ENCODE data around the gene CAPN15.
"Not testable (repeated sequence)": the region's sequence is repeated elsewhere in the genome, so short reads cannot be mapped to it uniquely, and the experiment has no call there.

The CAPN15 gene

DNA sequence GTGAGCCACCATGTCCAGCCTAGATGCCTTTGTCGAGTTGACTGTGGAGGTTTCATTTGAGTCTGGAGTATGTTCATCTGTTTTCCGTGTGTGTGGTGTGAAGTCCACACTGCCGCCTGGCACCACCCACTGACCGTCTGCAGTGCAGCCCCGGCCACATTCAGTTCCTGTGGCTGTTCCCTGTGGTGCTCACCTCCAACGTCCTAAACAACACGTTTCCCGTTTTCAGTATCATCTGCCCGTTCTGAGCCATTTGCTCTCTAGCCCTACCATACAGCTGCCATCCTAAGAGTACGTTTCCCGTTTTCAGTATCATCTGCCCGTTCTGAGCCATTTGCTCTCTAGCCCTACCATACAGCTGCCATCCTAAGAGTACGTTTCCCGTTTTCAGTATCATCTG is 20.0 kb upstream of the CAPN15 start:
- not testable (repeated sequence) for DNase-seq

DNA sequence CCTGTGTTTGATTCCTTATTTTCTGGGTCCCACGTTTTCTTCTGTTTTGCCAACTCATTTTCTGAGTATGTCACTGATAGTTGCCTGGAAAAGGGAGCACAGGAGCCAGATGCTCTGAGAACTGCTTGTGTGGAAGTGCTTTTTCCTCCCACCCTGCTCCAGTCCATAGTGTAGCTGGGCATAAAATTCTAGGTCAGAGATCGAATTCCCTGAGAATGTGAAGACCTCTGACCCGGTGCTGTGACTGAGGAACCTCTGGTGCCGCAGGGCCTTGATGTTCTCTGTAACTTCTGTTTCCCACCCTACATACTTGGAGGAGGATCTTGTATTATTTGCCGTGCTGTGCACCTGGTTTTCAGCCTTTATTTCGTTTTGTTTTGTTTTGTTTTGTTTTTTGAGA is 19.5 kb upstream of the CAPN15 start:
- no peak for DNase-seq

DNA sequence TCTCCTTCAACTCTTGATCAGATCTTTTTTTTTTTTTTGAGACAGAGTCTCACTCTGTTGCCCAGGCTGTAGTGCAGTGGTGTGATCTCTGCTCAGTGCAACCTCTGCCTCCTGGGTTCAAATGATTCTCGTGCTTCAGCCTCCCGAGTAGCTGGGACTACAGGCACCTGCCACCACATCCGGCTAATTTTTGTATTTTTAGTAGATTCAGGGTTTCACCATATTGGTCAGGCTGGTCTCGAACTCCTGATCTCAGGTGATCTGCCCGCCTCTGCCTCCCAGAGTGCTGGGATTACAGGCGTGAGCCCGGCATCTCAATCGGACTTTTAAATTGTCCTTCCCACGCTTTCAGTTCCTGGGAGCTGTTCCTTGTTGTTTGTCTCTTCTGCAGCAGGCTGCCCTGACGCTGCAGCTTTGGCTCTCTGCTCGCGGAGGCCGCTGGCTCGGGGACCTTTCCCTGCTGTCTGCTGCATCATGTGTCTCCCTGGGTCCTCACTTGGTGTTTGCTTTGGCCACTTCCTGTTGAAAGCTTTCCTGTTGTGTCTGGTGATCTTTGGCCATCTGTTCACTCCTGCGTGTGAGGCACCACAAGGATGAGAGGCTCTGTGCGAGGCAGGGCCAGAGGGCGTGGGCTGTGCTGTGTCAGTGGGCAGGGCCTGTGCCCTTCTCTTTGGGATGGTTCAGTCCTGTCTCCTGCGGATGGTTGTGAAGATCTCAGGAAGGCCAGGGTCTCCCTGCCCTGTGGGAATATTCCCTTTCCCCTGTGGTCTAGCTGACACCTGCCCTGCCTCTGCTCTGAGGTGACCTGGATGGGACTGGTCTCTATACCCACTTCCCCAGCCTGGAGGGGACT is 18.4 kb upstream of the CAPN15 start:
- peak; percentile 45 for DNase-seq

DNA sequence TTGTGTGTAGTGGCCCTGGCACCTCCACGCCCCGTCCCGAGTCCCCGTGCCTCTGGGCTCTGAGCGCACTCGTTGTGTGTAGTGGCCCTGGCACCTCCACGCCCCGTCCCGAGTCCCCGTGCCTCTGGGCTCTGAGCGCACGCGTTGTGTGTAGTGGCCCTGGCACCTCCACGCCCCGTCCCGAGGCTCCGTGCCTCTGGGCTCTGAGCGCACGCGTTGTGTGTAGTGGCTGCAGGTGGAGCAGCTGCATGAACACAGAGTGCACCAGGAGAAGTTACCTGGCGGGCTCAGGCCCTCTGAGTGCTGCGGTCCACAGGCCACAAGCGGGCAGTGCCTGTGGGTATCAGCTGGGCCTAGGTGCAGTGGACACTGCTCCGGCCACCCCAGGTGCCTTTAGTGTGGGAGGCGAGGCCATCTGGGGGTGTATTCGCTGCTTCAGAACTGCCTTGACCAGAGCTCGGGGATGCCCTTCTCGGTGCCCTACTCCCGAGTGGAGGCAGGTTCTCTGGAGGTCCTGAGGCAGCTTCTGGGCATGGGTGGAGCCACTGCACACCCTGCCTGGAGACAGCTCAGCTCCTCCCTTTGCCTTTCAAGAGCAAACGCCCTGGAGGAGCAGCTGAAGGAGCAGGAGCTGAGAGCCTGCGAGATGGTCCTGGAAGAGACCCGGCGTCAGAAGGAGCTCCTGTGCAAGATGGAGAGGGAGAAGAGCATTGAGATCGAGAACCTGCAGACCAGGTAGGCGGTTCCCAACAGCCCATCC is 17.3 kb upstream of the CAPN15 start:
- DNase-seq = no peak

DNA sequence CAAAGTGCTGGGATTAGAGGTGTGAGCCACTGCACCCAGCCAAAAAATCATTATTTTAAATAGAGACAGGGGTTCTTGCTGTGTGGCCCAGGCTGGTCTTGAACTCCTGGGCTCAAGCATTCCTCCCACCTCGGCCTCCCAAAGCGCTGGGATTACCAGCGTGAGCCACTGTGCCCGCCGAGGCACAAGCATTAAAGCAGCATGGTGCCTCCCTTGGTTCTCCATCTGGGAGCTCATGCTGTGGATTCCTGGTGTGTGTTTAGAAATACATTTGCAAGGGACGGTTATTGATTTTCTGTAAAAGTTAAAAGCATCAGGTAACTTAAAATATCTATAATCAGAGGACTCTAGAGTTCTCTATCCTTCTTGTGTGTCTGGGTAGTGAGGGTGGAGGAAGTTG is 14.7 kb upstream of the CAPN15 start:
- no peak for DNase-seq

DNA sequence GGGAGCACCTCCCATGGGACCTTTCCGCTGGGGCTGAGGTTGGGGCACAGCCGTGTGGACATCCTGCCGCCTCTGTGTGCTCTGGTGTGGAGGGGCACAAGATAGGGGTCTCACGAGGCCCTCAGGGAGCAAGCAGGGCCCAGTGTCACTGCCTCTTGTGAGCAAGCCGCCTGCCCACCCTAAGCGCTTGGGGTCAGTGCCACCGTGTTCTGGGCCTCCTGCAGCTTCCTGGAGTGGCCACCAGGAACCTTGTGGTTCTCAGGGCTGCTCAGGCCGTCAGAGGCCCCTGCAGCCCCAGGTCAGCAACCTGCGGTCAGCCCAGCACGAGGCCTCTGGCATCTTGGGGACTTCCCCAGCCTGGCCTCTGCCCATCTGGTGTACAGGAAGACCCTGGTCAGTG is 13.6 kb upstream of the CAPN15 start:
- no peak for DNase-seq

DNA sequence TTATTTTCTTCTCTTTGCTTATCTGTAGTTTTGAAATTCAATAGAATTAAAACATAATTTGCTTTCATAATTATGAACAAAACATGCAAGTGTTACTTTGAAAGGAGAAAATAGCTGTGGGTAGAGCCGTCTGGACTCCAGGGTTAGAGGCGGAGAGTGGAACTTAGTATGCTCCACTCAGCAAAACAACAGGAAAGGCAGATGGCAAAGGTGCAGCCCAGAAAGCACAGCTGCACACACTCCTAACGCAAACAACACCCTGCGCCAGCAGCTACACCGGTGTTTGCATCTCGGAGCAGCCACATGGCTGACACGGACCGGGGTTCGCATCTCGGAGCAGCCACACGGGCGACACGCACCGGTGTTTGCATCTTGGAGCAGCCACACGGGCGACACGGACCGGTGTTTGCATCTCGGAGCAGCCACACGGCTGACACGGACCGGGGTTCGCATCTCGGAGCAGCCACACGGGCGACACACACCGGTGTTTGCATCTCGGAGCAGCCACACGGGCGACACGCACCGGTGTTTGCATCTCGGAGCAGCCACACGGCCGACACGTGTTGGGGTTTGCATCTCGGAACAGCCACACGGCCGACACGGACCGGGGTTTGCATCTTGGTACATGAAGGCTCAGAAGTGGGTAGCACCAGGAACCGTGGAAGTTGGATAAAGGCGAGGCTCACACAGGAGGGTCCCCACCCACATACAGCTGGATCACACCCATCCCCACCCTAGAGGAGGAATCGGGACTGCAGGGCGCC is 12.2 kb upstream of the CAPN15 start:
- DNase-seq = no peak

DNA sequence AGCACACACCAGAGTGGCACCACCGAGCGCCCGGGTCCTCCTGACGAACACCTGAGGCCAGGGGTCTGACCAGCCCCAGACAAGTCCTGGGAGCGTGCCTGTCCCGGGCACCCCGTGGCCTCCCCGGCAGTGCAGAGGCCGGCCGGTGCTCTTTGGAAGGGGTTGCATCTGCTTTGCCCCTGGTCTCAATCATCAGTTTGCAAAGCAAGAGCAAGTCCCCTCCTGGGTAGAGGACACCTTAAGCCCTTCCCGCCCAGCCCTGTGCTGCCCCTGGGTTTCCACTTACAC is 11.6 kb upstream of the CAPN15 start:
- DNase-seq = no peak

DNA sequence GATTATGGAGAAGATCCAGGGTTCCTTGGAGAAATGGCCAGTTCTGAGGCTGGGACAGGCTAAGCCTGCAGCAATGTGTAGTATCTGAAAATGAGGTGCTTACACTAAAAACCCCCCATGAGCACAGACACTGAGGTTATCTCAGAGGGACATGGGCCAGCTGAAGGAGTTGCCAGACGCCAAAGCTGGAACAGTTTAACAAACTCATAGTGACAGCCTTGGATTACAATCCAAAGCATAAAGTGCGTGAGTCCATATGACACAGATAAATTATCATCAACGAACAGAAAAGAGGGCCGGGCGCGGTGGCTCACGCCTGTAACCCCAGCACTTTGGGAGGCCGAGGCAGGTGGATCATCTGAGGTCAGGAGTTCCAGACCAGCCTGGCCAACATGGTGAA is 11.2 kb upstream of the CAPN15 start:
- DNase-seq = no peak

DNA sequence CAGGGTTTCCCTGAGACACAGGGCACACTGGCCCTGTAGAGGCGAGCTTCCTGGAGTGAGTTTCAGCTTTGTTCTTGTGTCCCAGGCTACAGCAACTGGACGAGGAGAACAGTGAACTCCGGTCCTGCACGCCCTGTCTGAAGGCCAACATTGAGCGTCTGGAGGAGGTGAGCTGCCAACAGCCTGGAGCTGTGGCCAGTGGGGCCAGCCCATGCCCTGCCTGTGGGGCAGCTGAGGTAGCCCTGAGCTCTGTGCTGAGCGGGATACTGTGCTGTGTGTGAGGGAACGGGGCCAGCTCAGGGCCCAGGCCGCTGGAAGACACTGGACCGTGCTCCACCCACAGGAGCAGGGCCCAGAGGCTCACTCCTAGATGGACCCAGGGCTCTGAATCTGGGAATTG is 8.7 kb upstream of the CAPN15 start:
- DNase-seq = no peak

DNA sequence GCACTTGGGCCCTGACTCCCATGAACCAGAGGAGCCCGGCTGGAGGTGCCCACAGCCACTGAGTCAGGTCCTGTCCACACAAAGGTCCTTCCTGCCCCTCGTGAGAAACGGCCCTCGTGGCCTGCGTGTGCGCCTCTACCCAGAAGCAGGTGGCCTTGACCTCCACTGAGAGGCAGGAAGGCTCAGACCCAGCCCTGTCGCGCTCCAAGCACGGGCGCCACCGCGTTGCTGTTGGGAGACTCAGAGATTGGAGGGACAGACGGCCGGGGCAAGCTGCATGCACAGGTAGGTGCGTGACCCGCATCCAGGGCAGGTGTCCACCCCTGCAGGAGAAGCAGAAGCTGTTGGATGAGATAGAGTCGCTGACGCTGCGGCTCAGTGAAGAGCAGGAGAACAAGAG is 8.1 kb upstream of the CAPN15 start:
- DNase-seq = no peak

DNA sequence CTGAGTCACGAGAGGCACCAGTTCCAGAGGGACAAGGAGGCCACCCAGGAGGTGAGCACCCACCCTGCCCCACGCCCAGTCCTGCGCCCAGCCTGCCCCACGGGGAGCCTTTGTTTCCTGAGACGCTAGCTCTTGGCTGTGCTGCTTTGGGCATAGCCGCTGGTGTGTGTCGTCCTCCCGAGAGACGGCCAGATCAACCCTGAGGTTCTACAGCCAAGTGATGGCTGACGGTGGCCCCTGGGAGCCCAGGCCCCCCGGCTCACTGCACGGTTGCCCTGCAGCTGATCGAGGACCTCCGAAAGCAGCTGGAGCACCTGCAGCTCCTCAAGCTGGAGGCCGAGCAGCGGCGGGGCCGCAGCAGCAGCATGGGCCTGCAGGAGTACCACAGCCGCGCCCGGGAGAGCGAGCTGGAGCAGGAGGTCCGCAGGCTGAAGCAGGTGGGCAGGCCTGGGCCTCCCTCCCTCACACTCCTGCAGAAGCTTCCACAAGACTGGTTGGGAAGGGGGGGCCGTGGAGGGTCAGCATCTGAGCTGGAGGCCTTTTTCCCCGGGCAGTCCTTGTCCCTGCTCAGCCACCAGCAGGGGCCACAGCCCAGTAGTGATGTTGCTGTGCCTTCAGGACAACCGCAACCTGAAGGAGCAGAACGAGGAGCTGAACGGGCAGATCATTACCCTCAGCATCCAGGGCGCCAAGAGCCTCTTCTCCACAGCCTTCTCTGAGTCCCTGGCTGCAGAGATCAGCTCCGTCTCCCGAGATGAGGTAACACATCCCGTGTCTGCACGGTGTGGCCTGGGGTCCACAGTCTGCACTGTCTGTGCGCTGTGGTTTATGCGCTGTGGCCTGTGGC is 7.4 kb upstream of the CAPN15 start:
- no peak for DNase-seq

DNA sequence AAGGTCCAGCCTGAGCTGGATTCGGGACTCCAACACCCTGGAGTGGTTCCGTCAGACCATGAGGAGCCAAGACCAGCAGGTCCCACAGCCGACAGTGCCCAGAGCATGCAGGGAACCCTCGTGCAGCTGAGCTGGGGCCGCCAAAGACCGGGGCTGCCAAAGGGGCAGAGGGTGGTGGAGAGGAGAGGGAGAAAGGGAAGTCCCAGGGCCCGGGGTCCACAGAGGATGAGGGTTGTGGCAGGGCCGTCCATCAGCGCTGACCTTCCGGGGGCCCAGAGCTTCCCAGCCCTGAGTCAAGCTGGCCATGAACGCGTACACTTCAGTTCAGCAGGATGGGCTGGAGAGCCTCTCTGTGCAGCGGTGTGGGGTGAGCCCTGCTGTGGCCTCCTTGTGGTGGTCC is 6.7 kb upstream of the CAPN15 start:
- DNase-seq = no peak

DNA sequence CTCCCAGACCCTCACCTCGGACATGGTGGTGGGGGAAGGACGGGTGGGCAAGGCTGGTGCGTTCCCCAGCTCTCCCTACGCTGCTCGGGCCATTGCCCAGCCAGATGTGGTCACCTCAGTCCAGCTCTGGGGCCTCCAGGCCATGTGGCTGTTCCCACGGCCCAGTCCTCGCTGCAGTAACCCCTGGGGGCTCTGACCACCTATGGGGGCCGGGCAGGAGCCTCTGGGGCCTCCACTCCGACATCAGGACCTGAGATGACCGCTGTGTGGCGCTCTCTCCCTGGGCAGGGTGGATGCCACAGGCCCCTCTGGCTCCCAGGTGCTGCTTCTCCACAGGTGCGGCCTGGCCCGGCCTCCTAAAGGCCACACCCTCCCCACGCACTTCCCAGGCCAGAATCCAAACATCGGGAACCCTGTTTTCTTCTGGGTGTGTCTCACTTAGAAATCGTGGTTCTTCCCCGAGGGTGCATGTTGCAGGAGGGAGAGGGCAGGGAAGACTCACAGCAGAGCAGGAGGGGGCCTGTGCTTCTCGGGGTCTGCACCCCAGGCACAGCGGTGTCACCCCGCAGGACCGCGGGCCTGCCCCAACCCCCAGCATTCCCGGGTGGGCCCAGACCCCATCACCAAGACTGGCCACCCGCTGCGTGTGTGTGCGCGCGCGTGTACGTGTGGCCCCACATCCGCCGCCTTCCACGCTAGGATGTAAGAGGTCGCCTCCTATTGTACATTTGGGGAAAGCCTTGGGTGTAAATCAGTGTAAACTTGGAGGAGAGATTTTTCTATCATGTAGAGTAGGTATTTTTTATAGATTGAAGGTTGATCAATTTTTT is 5.9 kb upstream of the CAPN15 start:
- DNase-seq = no peak

DNA sequence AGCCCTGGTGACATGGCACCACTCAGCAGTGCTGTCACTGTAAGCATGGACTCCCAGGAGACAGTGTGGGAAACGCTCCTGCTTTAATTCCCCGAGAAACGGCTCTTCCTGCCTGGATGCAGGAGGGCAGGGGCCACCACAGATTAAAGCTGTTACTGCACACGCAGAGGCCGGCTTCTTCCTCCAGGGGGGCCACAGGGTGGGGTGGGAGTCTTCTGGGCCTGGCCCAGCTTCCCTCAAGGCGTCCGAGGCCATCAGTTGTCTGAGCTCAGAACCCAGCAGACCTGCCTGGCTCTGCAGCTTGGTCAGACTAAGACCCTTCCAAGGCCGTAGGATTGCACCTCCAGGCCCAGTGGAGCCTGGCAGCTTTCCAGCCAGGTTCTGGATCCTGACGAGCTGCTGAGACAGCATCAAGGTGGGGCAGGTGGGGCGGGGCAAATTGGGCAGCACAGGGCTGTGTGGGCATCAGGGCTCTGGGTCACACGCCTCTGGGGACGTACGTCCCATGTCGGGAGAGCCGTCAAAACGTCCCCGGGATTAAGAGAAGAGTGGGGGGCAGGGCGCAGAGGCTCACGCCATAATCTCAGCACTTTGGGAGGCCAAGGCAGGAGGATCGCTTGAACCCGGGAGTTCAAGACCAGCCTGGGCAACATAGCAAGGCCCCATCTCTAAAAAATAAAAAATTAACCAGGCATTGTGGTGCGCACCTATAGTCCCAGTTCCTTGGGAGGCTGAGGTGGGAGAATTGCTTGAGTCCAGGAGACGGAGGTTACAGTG is 5.0 kb upstream of the CAPN15 start:
- no peak for DNase-seq

DNA sequence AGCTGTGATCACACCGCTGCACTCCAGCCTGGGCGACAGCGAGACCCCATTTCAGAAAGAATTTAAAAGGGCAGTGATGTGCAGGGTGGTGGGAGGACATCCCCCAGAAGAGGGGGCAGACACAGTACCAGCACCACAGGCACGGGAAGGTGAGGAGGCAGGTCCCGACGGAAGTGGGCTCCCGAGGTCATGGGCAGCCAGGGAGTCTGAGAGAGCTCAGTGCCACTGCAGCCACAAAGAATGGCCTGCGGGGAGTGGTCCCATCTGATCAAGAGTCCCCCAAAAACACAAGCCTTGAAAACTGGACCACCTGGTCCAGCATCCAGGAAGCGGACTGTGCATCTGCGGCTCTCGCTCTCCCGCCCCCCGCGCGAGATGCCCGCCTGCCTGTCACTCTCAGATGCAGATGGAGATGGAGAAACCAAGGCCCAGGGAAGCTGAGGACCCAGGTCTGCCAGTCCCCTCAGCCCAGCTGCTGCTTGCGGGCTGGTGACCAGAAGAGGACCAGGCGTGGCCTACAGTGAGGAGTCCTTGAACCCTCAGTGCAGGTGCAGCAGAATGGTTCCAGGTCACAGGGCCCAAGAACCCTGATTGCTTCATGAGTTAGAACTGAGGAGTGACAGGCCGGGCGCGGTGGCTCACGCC is 4.3 kb upstream of the CAPN15 start:
- no peak for DNase-seq

DNA sequence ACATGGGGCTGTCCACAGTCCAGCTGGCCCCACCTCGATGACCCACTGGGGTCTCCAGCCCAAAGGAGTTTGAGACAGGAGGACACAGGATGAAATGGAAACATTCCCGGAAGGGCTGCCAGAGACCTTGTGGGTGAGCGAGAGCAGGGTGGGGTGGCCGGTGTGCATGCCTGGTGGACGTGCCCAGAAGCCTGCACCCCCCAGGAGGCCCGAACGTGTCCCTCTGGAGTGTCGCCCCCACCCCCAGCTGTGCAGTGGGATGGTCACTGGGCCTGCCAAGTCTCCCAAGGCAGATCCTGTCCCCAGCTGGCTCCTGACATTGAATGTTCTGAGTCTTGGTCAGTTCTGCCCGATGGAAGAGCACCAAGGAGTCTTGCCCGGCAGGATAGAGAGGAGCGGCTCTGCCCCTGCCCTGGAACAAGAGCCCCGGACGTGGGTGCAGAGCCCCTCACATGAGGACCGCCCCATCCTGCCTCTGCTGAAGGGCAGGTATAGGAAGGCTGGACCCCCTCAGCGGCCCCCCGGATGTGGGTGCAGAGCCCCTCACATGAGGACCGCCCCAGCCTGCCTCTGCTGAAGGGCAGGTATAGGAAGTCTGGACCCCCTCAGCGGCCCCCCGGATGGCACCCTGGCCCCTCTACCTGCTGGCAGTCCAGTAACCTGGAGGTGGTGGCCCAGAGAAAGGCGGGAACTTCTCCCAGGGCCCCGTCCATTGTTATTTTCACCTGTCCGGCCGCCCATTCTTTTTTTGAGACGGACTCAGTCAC is 3.1 kb upstream of the CAPN15 start:
- DNase-seq = no peak

DNA sequence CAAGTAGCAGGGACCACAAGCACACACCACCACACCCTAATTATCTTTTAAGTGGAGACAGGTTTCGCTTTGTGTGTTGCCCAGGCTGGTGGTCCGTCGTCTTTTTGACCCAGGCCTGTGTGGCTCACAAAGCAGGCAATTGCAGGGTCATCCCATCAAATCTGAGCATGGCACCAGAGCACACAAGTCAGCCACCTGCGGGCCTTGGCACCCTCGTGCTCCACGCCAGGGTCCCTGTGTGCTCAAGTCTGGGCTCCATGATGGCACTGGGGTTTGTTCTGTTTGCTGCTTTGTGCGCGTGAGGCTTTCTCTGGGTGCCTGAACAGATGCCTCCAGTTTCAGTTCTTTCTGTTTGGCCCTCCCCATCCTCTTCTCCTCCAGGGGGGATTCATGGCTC is 2.4 kb upstream of the CAPN15 start:
- no peak for DNase-seq

DNA sequence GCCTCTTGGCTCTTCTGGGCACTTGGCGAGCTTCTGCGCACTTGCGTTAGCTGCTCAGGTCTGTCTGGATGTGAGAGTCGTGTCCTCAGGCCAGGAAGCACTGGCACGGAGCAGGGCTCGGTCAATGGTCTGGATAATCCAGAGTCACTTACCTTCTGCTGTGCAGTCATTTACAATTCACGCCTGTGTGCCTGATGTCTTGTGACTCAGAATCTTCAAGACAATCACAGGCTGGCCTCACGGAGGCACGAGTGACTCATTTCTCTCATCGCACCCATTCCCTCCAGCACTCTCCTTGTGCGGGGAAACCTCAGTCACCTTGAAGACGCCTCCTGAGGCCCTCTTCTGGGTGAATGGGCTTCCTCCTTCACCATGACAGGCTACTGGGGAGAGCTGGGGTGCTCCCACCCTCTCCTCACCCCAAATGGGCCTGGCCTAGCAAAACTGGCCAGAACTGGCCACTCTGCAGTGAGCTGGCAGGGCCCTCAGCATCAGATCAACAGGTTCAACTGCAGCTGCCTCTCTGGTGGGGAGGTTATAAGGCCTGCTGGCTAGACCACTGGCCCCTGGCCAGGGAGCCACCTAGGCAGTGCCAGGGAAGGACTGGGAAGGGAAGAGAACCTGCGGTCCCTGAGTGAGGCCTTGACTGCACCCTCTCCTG is 1.9 kb upstream of the CAPN15 start:
- no peak for DNase-seq

Data from DMS153 (cell line).